HepG2 (cell line): Measurements from ENCODE around the gene WBP2NL. TPM values are rescaled to one million over a fixed set of nuclear protein-coding genes. Genes with fewer than 3 reads are reported as not detected.

Source experiments
- ARHGAP35 ChIP-seq: sonication (generic); formaldehyde crosslinking; IDR thresholded peaks from 2 replicates; pipeline ENCODE4 v1.9.0; 2022; ENCODE audit warnings: mild to moderate bottlenecking, inconsistent platforms, moderate library complexity, missing genetic modification reagents, borderline replicate concordance
- ARID2 ChIP-seq: sonication (generic); formaldehyde crosslinking; IDR thresholded peaks from 2 replicates; pipeline ENCODE4 v1.8.1; 2022; ENCODE audit warnings: mild to moderate bottlenecking, missing genetic modification reagents, borderline replicate concordance
- CENPT ChIP-seq: sonication (generic); formaldehyde crosslinking; IDR thresholded peaks from 2 replicates; pipeline ENCODE4 v1.8.0; 2022; ENCODE audit warnings: low read depth, mild to moderate bottlenecking, moderate library complexity, missing genetic modification reagents
- FOXA1 ChIP-seq, 2 experiments: fragments of 450-650 bp in 1 of 2; sonication (generic) in 1 of 2; formaldehyde crosslinking in 1 of 2; IDR thresholded peaks; 2 replicates each; pipeline versions ENCODE4 v1.4.0 to v1.6.1; 2016 to 2020; ENCODE audit warnings: missing genetic modification reagents in 1 of 2
- FOXA3 ChIP-seq: IDR thresholded peaks from 2 replicates; pipeline ENCODE4 v1.6.1; 2016; ENCODE audit warnings: missing genetic modification reagents, missing compliant biosample characterization
- GRHL1 ChIP-seq: sonication (generic); formaldehyde crosslinking; conservative IDR thresholded peaks from 2 replicates; pipeline ENCODE4 v1.8.0; 2022; ENCODE audit warnings: missing genetic modification reagents
- HDAC2 ChIP-seq: sonication (generic); formaldehyde crosslinking; IDR thresholded peaks from 2 replicates; pipeline ENCODE4 v1.4.0; 2020; ENCODE audit warnings: missing genetic modification reagents
- HES4 ChIP-seq: sonication (generic); formaldehyde crosslinking; IDR thresholded peaks from 2 replicates; pipeline ENCODE4 v1.9.0; 2021; ENCODE audit warnings: mild to moderate bottlenecking, missing genetic modification reagents, borderline replicate concordance
- KDM5B ChIP-seq: sonication (generic); formaldehyde crosslinking; IDR thresholded peaks from 2 replicates; pipeline ENCODE4 v1.4.0; 2020; ENCODE audit warnings: missing genetic modification reagents, mild to moderate bottlenecking, borderline replicate concordance
- MTA1 ChIP-seq: sonication (generic); formaldehyde crosslinking; IDR thresholded peaks from 2 replicates; pipeline ENCODE4 v1.4.0; 2020; ENCODE audit warnings: missing genetic modification reagents, mild to moderate bottlenecking, borderline replicate concordance
- POGK ChIP-seq: sonication (generic); formaldehyde crosslinking; conservative IDR thresholded peaks from 2 replicates; pipeline ENCODE4 v1.8.0; 2022; ENCODE audit warnings: mild to moderate bottlenecking, moderate library complexity, missing genetic modification reagents
- SNAI1 ChIP-seq: sonication (generic); formaldehyde crosslinking; IDR thresholded peaks from 2 replicates; pipeline ENCODE4 v1.5.0; 2020; ENCODE audit warnings: mild to moderate bottlenecking, missing genetic modification reagents, borderline replicate concordance
- SOX6 ChIP-seq, 2 experiments: fragments of 450-650 bp in 1 of 2; sonication (generic) in 1 of 2; formaldehyde crosslinking in 1 of 2; IDR thresholded peaks; 2 replicates each; pipeline versions ENCODE4 v1.4.0 to v1.6.1; 2017 to 2020; ENCODE audit warnings: antibody characterized with exemption in 1 of 2, mild to moderate bottlenecking in 1 of 2, missing genetic modification reagents in 1 of 2
- TEAD3 ChIP-seq: optimal IDR thresholded peaks from 2 replicates; pipeline ENCODE3; 2016; ENCODE audit warnings: borderline replicate concordance
- THAP9 ChIP-seq: sonication (generic); formaldehyde crosslinking; IDR thresholded peaks from 2 replicates; pipeline ENCODE4; 2020; ENCODE audit warnings: missing genetic modification reagents, mild to moderate bottlenecking, borderline replicate concordance
- ZNF512 ChIP-seq: sonication (generic); formaldehyde crosslinking; IDR thresholded peaks from 2 replicates; pipeline ENCODE4 v1.4.0; 2020; ENCODE audit warnings: mild to moderate bottlenecking, missing genetic modification reagents
- ZNF747 ChIP-seq: sonication (generic); formaldehyde crosslinking; IDR thresholded peaks from 2 replicates; pipeline ENCODE4 v1.8.1; 2023; ENCODE audit warnings: missing genetic modification reagents, mild to moderate bottlenecking, borderline replicate concordance
- ZNF775 ChIP-seq: sonication (generic); formaldehyde crosslinking; IDR thresholded peaks from 2 replicates; pipeline ENCODE4 v1.4.0; 2020; ENCODE audit warnings: missing genetic modification reagents, mild to moderate bottlenecking, moderate library complexity, borderline replicate concordance
- ZNF800 ChIP-seq: sonication (generic); formaldehyde crosslinking; IDR thresholded peaks from 2 replicates; pipeline ENCODE4 v1.4.0; 2020; ENCODE audit warnings: missing genetic modification reagents
- polyA plus RNA-seq, 8 experiments: library from polyadenylated mRNA; depleted of rRNA in 3 of 8; stranded (reverse) in 7 of 8; unstranded in 1 of 8; fragments of >200 nt; fragmentation: Illumina TruSeq in 4 of 8; extraction: Trizol in 4 of 8; gene quantifications; 2 replicates each; pipeline versions ENCODE4 v1.2.1 to v1.2.3, GENCODE V29; 2011 to 2016; ENCODE audit warnings: low read depth in 4 of 8, missing spikeins in 1 of 8, mixed read lengths in 1 of 8; ENCODE audit not compliant: insufficient read depth in 1 of 8
- total RNA-seq, 5 experiments: library from RNA; depleted of rRNA; stranded (reverse); fragments of >200 nt; fragmentation: Illumina TruSeq; extraction: Trizol; gene quantifications; 2 replicates each; pipeline ENCODE4 v1.2.3, GENCODE V29; 2016; ENCODE audit warnings: low read depth in 1 of 5

The WBP2NL gene
- total and polyA plus RNA-seq, 2 of the 13 experiments (the other 11 are each of a cell fraction or from before 2014, with no cell fraction given) = not detected

GRCh38 chr22:41968601-41969000, 30.0 kb upstream of the WBP2NL start (continued):
- TF ChIP-seq THAP9 (CRISPR knock-in tag) = no peak
- 0 out of 2 replicates have a peak, but pooled peaks have one; percentile 18 for TF ChIP-seq HDAC2 (CRISPR knock-in tag)
- TF ChIP-seq FOXA3 = peak; percentile 29; the same call in 1 of the 2 replicates
- TF ChIP-seq POGK (CRISPR knock-in tag) = no peak
- no peak for TF ChIP-seq ZNF512 (CRISPR knock-in tag)
- TF ChIP-seq MTA1 = no peak
- no peak for TF ChIP-seq FOXA1 (IDR thresholded peaks at IDR 0.05)
- peak; percentile 47; the same call in 1 of the 2 replicates for TF ChIP-seq FOXA1 (CRISPR knock-in tag; IDR thresholded peaks at IDR 0.05)
- TF ChIP-seq ZNF775 (CRISPR knock-in tag) = no peak
- TF ChIP-seq CENPT = no peak
- TF ChIP-seq ZNF747 (CRISPR knock-in tag) = no peak
- no peak for TF ChIP-seq ARHGAP35 (CRISPR knock-in tag)
- no peak for TF ChIP-seq SNAI1 (CRISPR knock-in tag)
- TF ChIP-seq TEAD3 = peak; percentile 31
- no peak for TF ChIP-seq ZNF800 (CRISPR knock-in tag)
- no peak for TF ChIP-seq KDM5B (CRISPR knock-in tag)
- no peak for TF ChIP-seq HES4 (CRISPR knock-in tag)
- no peak for TF ChIP-seq ARID2
- no peak for TF ChIP-seq SOX6 (IDR thresholded peaks at IDR 0.05)
- 0 out of 2 replicates have a peak, but pooled peaks have one; percentile 38 for TF ChIP-seq SOX6 (CRISPR knock-in tag; IDR thresholded peaks at IDR 0.05)
- no peak for TF ChIP-seq GRHL1
